GM10266 (cell line): ENCODE measurements around the gene MARK2.
A peak's percentile ranks its signal among the peaks of the same experiment; 100 is the strongest.

Source experiments
- DNase-seq: peaks from one replicate; pipeline ENCODE4 v3.0.0; 2012; ENCODE audit errors: extremely low spot score
- CTCF ChIP-seq: IDR thresholded peaks from 2 replicates; pipeline ENCODE4 v1.5.1; 2012; ENCODE audit warnings: mild to moderate bottlenecking, low read depth; ENCODE audit not compliant: control insufficient read depth, insufficient read depth; ENCODE audit errors: missing control alignments

The MARK2 gene

DNA sequence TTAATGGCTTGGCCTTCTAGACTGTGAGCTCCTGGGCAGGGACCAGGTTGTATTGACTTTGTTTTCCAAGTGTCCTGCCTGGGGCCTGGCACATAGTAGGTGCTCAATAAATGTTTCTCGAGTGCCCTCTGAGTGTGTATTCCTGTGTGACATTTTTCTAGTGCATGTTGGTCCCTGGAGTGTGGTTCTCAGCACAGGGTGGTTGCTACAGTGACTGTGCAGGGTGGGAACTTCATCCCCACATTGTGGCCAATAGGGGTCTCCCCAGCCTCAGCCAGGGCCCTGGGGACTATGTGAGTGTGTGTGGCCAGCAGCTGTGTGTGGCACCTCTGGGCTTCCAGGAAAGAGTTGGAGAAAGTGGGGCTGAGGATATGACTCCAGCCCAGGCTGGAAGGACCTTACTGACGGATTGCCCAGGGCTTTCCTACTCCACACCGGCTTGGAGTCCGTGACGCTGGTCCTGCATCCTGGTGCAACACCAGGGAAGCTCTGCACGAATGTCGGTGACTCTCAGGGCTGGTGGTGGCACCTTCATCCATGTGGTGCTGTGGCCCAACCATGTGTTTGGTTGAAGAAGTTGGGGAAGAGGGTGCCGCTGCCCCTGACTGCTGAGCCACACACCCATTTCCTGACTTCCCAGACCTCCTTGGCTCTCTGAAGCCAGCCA lies 9.0 kb upstream of the MARK2 start:
- no peak for DNase-seq
- peak; percentile 35 for TF ChIP-seq CTCF

GRCh38 chr11:63831326-63831725 lies 7.6 kb upstream of the MARK2 start:
- no peak for DNase-seq

DNA sequence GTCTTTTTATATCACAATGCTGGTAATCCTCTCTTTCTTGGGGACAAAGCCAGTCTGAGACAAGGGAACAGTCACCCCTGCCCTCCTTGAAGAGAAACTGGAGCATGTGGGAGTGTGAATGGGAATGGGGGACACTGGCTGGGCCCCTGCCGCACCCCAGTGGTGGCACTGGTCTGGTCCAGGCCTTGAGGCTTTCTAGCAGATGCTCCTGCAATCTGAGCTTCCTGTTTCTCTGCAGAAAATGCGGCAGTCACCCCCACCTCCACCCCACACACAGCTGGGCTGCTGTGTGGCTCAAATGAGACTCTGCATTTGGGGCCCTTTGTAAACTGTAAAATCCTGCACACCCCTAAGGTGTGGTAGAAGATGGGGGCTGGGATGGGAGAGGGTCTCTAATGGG lies 6.6 kb upstream of the MARK2 start:
- DNase-seq, result no peak
- TF ChIP-seq CTCF, result no peak

More at GRCh38 chr11:63831326-63831725, 7.6 kb upstream of the MARK2 start:
- TF ChIP-seq CTCF, result no peak

DNA sequence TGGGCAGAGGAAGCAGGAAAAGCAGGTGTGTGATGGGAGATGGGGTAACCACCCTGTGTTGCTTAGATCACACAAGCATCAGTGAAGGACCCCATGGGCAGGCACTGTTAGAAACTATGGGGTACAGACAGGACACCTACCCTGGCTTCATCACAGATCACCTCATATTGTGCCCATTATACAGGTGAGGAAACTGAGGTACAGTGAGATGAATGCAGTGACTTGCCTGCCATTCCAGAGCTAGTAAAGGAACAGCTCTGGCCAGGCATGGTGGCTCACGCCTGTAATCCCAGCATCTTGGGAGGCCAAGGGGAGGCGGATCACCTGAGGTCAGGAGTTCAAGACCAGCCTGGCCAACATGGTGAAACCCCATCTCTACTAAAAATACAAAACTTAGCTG lies 5.9 kb upstream of the MARK2 start:
- TF ChIP-seq CTCF, result no peak
- no peak for DNase-seq

GRCh38 chr11:63834535-63835157 lies 4.3 kb upstream of the MARK2 start:
- TF ChIP-seq CTCF, result no peak
- no peak for DNase-seq

- no peak for TF ChIP-seq CTCF
- no peak for DNase-seq
Observed at GRCh38 chr11:63835158-63835545, 3.8 kb upstream of the MARK2 start.

DNA sequence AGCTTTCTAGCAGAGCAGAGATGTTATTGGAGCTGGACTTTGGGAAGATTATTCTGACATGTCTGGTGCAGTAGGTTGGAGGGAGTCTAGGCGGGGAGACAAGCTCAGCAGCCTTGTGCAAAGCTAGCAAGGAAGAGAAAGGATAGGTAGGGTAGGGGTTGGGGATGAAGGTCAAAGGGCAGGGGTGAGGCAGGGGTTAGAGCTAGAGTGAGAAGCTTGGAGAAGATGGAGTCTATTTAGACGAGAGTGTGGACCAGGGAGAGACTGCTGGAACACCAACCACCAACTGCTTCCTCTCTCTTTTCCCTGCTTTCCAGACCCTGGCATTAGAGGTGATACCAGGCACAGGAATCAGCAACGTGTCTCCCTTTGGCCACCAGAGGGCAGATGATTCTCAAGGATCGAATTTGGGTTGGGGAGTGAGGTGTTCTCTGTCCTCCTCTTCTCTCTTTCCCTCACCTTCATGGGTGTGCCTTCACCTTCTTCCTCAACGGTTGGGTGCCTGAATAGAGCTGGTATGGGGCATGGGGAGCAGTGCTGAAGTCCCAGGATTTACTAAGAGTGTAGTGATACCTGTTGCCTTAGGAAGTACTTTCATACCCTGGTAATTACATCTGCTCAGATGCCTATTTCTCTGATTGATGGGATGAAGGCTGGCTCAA lies 1.8 kb upstream of the MARK2 start:
- peak; percentile 78 for DNase-seq
- peak; percentile 90 for TF ChIP-seq CTCF
